GM12892 (cell line): ENCODE measurements around the gene SYNGAP1. TPM values are rescaled to one million over a fixed set of nuclear protein-coding genes. Genes with fewer than 3 reads are reported as not detected.
"Not testable (repeated sequence)": the region's sequence is repeated elsewhere in the genome, so short reads cannot be mapped to it uniquely, and the experiment has no call there.

Experiments
- DNase-seq: peaks from one replicate; pipeline ENCODE4 v3.0.0; 2011; ENCODE audit not compliant: insufficient read length
- FAIRE-seq: peaks from 2 replicates; lab custom pipeline; 2011; peaks lifted over from hg19 to GRCh38; lab: Jason Lieb, UNC
- POLR2A ChIP-seq: IDR thresholded peaks from 2 replicates; pipeline ENCODE4 v1.6.1; 2011; ENCODE audit warnings: low read depth, low read length, control low read depth
- POLR2AphosphoS5 ChIP-seq: IDR thresholded peaks from 2 replicates; pipeline ENCODE4 v1.6.1; 2011; ENCODE audit warnings: low read depth, low read length, control low read depth
- TAF1 ChIP-seq: IDR thresholded peaks from 2 replicates; pipeline ENCODE4 v1.6.1; 2011; ENCODE audit warnings: low read depth, mild to moderate bottlenecking, control low read depth, low read length, borderline replicate concordance
- polyA plus RNA-seq: library from polyadenylated mRNA; unstranded; fragments of >200 nt; gene quantifications from one replicate; pipeline ENCODE4 v1.2.1, GENCODE V29; 2012; ENCODE audit warnings: missing spikeins, inconsistent platforms; ENCODE audit not compliant: missing spikeins

SYNGAP1 gene
- 4.8 TPM for polyA plus RNA-seq

GRCh38 chr6:33419580-33420490 lies at the start of gene SYNGAP1:
TSS of gene SYNGAP1 (plus strand) at chr6:33420065. CDS start at chr6:33420265, 200 bp downstream.
- TF ChIP-seq POLR2AphosphoS5 (no peak), POLR2A (no peak), TAF1 (no peak)
- DNase-seq (no peak), FAIRE-seq (no peak)

- DNase-seq, FAIRE-seq: not testable (repeated sequence)
Observed at GRCh38 chr6:33371901-33372300, 48.0 kb upstream of the SYNGAP1 start.

GRCh38 chr6:33372526-33373123 lies 47.2 kb upstream of the SYNGAP1 start:
- no peak for TF ChIP-seq POLR2A
- TF ChIP-seq TAF1 = no peak
- no peak for TF ChIP-seq POLR2AphosphoS5
- no peak for DNase-seq
- peak; percentile 33 for FAIRE-seq

- no peak for FAIRE-seq
- no peak for TF ChIP-seq TAF1
- TF ChIP-seq POLR2A = no peak
- TF ChIP-seq POLR2AphosphoS5 = no peak
- no peak for DNase-seq
Observed at GRCh38 chr6:33373960-33374910, 45.6 kb upstream of the SYNGAP1 start.

GRCh38 chr6:33375143-33375671 lies 44.7 kb upstream of the SYNGAP1 start:
- FAIRE-seq (no peak), DNase-seq (no peak)
- no peak for TF ChIP-seq POLR2AphosphoS5
- no peak for TF ChIP-seq POLR2A
- TF ChIP-seq TAF1 = no peak

- TF ChIP-seq TAF1 = no peak
- no peak for TF ChIP-seq POLR2A
- TF ChIP-seq POLR2AphosphoS5 = no peak
- FAIRE-seq (no peak), DNase-seq (no peak)
Observed at GRCh38 chr6:33377171-33377570, 42.7 kb upstream of the SYNGAP1 start.

GRCh38 chr6:33379184-33379583 lies 40.7 kb upstream of the SYNGAP1 start:
- FAIRE-seq = not testable (repeated sequence)

GRCh38 chr6:33380272-33380981 lies 39.4 kb upstream of the SYNGAP1 start:
- TF ChIP-seq TAF1 (no peak), POLR2A (no peak), POLR2AphosphoS5 (no peak)
- FAIRE-seq = no peak

More at GRCh38 chr6:33379184-33379583, 40.7 kb upstream of the SYNGAP1 start:
- not testable (repeated sequence) for DNase-seq

GRCh38 chr6:33383427-33384185 lies 36.3 kb upstream of the SYNGAP1 start:
- no peak for FAIRE-seq
- TF ChIP-seq POLR2A (no peak), POLR2AphosphoS5 (no peak), TAF1 (no peak)
- no peak for DNase-seq

More at GRCh38 chr6:33380272-33380981, 39.4 kb upstream of the SYNGAP1 start:
- DNase-seq = no peak

- DNase-seq (no peak), FAIRE-seq (no peak)
- TF ChIP-seq POLR2AphosphoS5 = no peak
- TF ChIP-seq TAF1 = no peak
- no peak for TF ChIP-seq POLR2A
Observed at GRCh38 chr6:33384581-33385020, 35.3 kb upstream of the SYNGAP1 start.

GRCh38 chr6:33390173-33390572 lies 29.7 kb upstream of the SYNGAP1 start:
- TF ChIP-seq TAF1 = no peak
- FAIRE-seq (no peak), DNase-seq (no peak)
